CD4-positive, CD25-positive, alpha-beta regulatory T cell (primary cell): ENCODE data around the gene ABCC9. TPM values are rescaled to one million over a fixed set of nuclear protein-coding genes. Genes with fewer than 3 reads are reported as not detected.

ENCODE experiments used
- ATAC-seq, 2 donors: fragments of 150-1000 bp; cut with Tn5 transposase; one replicate each; pipeline ENCODE4 v1.10.0; 2021; ENCODE audit warnings: low read depth in 2 of 2, moderate number of reproducible peaks in 2 of 2, moderate library complexity in 1 of 2
- DNase-seq, 3 donors: peaks; one replicate each; pipeline versions ENCODE4 v3.0.0 to v3.0.0-alpha.2; 2012 to 2022; ENCODE audit warnings: mixed read lengths in 1 of 3
- H3K27ac ChIP-seq: one replicate; pipeline ENCODE4 v1.7.0; 2013; ENCODE audit warnings: mild to moderate bottlenecking, low read length; ENCODE audit not compliant: insufficient read depth, poor library complexity, severe bottlenecking
- H3K27me3 ChIP-seq: one replicate; pipeline ENCODE4 v1.7.0; 2013; ENCODE audit warnings: low read length; ENCODE audit not compliant: control insufficient read depth, insufficient read depth
- H3K36me3 ChIP-seq: one replicate; pipeline ENCODE4 v1.7.0; 2013; ENCODE audit warnings: mild to moderate bottlenecking, low read length, moderate library complexity; ENCODE audit not compliant: control insufficient read depth, insufficient read depth
- H3K4me1 ChIP-seq: 2 replicates; pipeline ENCODE4 v1.7.0; 2013; ENCODE audit warnings: mild to moderate bottlenecking, low read length; ENCODE audit not compliant: insufficient read depth, control insufficient read depth, poor library complexity, severe bottlenecking
- H3K4me3 ChIP-seq: one replicate; pipeline ENCODE4 v1.7.0; 2013; ENCODE audit warnings: low read depth, mild to moderate bottlenecking, low read length, moderate library complexity
- H3K9me3 ChIP-seq, 2 experiments: 1 replicate in 1 of 2; 2 replicates in 1 of 2; pipeline ENCODE4 v1.7.0; 2013; ENCODE audit warnings: low read length in 2 of 2, mild to moderate bottlenecking in 1 of 2, moderate library complexity in 1 of 2; ENCODE audit not compliant: control insufficient read depth in 2 of 2
- H3K27ac Mint-ChIP-seq, 3 donors: one replicate each; pipeline ENCODE4 v1.8.0; 2020 to 2022; ENCODE audit warnings: mild to moderate bottlenecking in 3 of 3, mixed read lengths in 3 of 3, moderate library complexity in 2 of 3
- H3K27me3 Mint-ChIP-seq: one replicate; pipeline ENCODE4 v1.8.0; 2022; ENCODE audit warnings: mild to moderate bottlenecking, mixed read lengths
- H3K36me3 Mint-ChIP-seq: one replicate; pipeline ENCODE4 v1.8.0; 2020; ENCODE audit warnings: mixed read lengths
- H3K4me1 Mint-ChIP-seq, 4 donors: one replicate each; pipeline ENCODE4 v1.8.0; 2020 to 2022; ENCODE audit warnings: mixed read lengths in 4 of 4, mild to moderate bottlenecking in 1 of 4
- H3K4me3 Mint-ChIP-seq, 4 donors: one replicate each; pipeline ENCODE4 v1.8.0; 2020 to 2022; ENCODE audit warnings: mild to moderate bottlenecking in 4 of 4, mixed read lengths in 4 of 4, moderate library complexity in 3 of 4
- H3K9me3 Mint-ChIP-seq, 7 donors: one replicate each; pipeline ENCODE4 v1.8.0; 2020 to 2022; ENCODE audit warnings: mixed read lengths in 7 of 7, mild to moderate bottlenecking in 3 of 7, moderate library complexity in 2 of 7
- polyA plus RNA-seq, 4 donors: library from polyadenylated mRNA; unstranded; fragments of 300-500 nt; fragmentation: Illumina TruSeq; gene quantifications; one replicate each; pipeline ENCODE4 v1.2.3, GENCODE V29; 2021
- total RNA-seq: library from RNA; stranded (reverse); gene quantifications from one replicate; pipeline ENCODE4 v1.2.3, GENCODE V29; 2022

ABCC9 gene
- total and polyA plus RNA-seq, 5 donors from 2014 or later, result not detected

- DNase-seq (no peak), ATAC-seq (no peak)
- H3K9me3 Mint-ChIP-seq, result peaks cover 0 to 2% (median 0%) of the 10 kb centered on the region in 7 donors
- no peaks in the 10 kb centered on the region for H3K36me3 ChIP-seq
- H3K4me1 ChIP-seq, result peaks cover 2% of the 10 kb centered on the region
- peaks cover 16% of the 10 kb centered on the region for H3K27me3 Mint-ChIP-seq
- no peak overlapping the region for H3K4me3 ChIP-seq
- peaks cover 17% of the 10 kb centered on the region for H3K27me3 ChIP-seq
- H3K36me3 Mint-ChIP-seq, result no peaks in the 10 kb centered on the region
- H3K4me3 Mint-ChIP-seq, result no peak overlapping the region
- H3K27ac Mint-ChIP-seq, result no peak overlapping the region
- peaks cover 0 to 7% (median 1%) of the 10 kb centered on the region in 4 donors for H3K4me1 Mint-ChIP-seq
- H3K27ac ChIP-seq, result no peak overlapping the region
- H3K9me3 ChIP-seq, result no peaks in the 10 kb centered on the region
These were observed 171.9 kb downstream of the ABCC9 start for GRCh38 chr12:21769307-21769706.

DNA sequence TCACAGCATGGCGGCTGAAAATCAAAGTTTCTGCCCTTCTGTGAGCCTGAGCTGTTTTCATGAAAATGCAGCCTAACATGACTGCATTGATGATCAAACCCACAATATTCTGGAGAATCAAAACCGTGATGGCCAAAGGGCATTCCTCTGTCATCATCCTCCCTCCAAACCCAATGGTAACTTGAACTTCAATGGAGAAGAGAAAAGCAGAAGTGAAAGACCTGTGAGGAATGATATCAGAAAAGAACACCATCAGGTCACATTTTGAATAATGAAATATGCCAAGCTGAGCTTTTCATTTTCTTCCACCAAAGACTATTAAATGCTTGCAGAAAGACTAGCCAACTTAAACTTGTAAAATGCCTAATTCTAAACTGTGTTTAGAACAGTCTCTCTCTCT, 174.8 kb downstream of the ABCC9 start:
- H3K9me3 ChIP-seq, result no peaks in the 10 kb centered on the region
- peaks cover 4% of the 10 kb centered on the region for H3K27me3 ChIP-seq
- no peak overlapping the region for H3K4me3 ChIP-seq
- H3K27ac ChIP-seq, result no peak overlapping the region
- no peaks in the 10 kb centered on the region for H3K4me1 ChIP-seq
- DNase-seq (no peak), ATAC-seq (no peak)
- peaks cover 16% of the 10 kb centered on the region for H3K27me3 Mint-ChIP-seq
- H3K36me3 ChIP-seq, result no peaks in the 10 kb centered on the region
- H3K9me3 Mint-ChIP-seq, result no peaks in the 10 kb centered on the region
- no peak overlapping the region for H3K4me3 Mint-ChIP-seq
- H3K27ac Mint-ChIP-seq, result no peak overlapping the region
- no peaks in the 10 kb centered on the region for H3K4me1 Mint-ChIP-seq
- H3K36me3 Mint-ChIP-seq, result no peaks in the 10 kb centered on the region

GRCh38 chr12:21764950-21765349, 176.3 kb downstream of the ABCC9 start:
- Mint-ChIP-seq H3K4me3 (no peak overlapping the region), H3K27ac (no peak overlapping the region)

DNA sequence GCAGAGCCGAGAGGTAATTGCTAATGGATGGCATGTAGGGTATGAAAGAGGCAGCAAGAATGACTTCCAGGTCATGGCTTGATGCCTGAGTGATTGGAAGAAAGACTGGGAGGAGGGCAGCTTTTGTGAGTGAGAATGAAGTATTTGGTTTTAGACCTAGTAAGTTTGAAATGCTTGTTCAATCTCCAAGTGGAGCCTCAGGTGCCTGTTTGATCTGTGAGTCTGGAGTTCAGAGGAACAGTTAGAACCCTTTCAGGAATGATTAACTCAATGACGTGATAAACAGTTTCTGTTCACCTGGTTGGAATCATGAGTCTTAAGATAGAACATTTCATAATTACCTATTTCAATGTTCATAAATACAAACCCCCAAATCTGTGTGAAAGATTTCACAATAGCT, 177.2 kb downstream of the ABCC9 start:
- H3K4me1 Mint-ChIP-seq, result no peaks in the 10 kb centered on the region
- Histone ChIP-seq H3K4me1 (no peaks in the 10 kb centered on the region), H3K9me3 (no peaks in the 10 kb centered on the region), H3K27ac (no peak overlapping the region), H3K36me3 (no peaks in the 10 kb centered on the region), H3K27me3 (peaks cover 2% of the 10 kb centered on the region), H3K4me3 (no peak overlapping the region)
- DNase-seq, result no peak
- no peak overlapping the region for H3K4me3 Mint-ChIP-seq
- no peak overlapping the region for H3K27ac Mint-ChIP-seq
- peaks cover 0 to 1% (median 0%) of the 10 kb centered on the region in 7 donors for H3K9me3 Mint-ChIP-seq
- peaks cover 11% of the 10 kb centered on the region for H3K27me3 Mint-ChIP-seq
- H3K36me3 Mint-ChIP-seq, result no peaks in the 10 kb centered on the region
- no peak for ATAC-seq

More at GRCh38 chr12:21764950-21765349, 176.3 kb downstream of the ABCC9 start:
- Histone ChIP-seq H3K36me3 (no peaks in the 10 kb centered on the region), H3K27ac (no peak overlapping the region), H3K4me1 (no peaks in the 10 kb centered on the region), H3K9me3 (no peaks in the 10 kb centered on the region), H3K27me3 (peaks cover 2% of the 10 kb centered on the region), H3K4me3 (no peak overlapping the region)
- Mint-ChIP-seq H3K4me1 (no peaks in the 10 kb centered on the region), H3K36me3 (no peaks in the 10 kb centered on the region), H3K27me3 (peaks cover 11% of the 10 kb centered on the region), H3K9me3 (no peaks in the 10 kb centered on the region)
- no peak for DNase-seq
- no peak for ATAC-seq

- no peak overlapping the region for H3K27ac ChIP-seq
- H3K4me1 ChIP-seq, result no peaks in the 10 kb centered on the region
- Mint-ChIP-seq H3K27ac (no peak overlapping the region), H3K27me3 (peaks cover 11% of the 10 kb centered on the region), H3K4me1 (no peaks in the 10 kb centered on the region), H3K9me3 (peaks cover 0 to 1% (median 0%) of the 10 kb centered on the region in 7 donors), H3K36me3 (no peaks in the 10 kb centered on the region), H3K4me3 (no peak overlapping the region)
- DNase-seq (no peak), ATAC-seq (no peak)
- no peaks in the 10 kb centered on the region for H3K9me3 ChIP-seq
- peaks cover 2% of the 10 kb centered on the region for H3K27me3 ChIP-seq
- no peak overlapping the region for H3K4me3 ChIP-seq
- no peaks in the 10 kb centered on the region for H3K36me3 ChIP-seq
These were observed 177.7 kb downstream of the ABCC9 start for GRCh38 chr12:21763531-21763930.

DNA sequence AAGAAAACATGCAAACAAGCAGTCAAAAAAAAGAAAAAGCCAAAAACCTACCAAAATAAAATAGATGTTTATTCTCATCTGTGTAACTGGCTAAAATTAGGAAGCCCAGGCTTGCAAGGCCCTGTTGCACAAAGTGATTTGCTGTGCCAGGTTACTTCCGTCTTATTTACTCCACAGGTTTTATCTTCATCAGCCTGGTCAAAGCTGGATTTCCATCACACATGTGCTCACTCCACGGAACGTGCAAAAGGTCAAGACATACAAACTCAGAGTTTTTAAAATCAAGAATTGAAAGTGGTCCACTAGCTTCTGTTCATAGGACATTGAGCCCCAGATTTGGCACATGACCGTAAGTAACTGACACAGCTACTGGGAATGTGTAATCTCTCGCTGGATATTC, 181.5 kb downstream of the ABCC9 start:
- peaks cover 0 to 1% (median 0%) of the 10 kb centered on the region in 7 donors for H3K9me3 Mint-ChIP-seq
- DNase-seq (no peak), ATAC-seq (no peak)
- H3K36me3 Mint-ChIP-seq, result no peaks in the 10 kb centered on the region
- H3K27ac ChIP-seq, result no peak overlapping the region
- H3K27me3 Mint-ChIP-seq, result peaks cover 9% of the 10 kb centered on the region
- H3K4me3 Mint-ChIP-seq, result no peak overlapping the region
- no peaks in the 10 kb centered on the region for H3K36me3 ChIP-seq
- no peak overlapping the region for H3K27ac Mint-ChIP-seq
- H3K4me1 Mint-ChIP-seq, result no peaks in the 10 kb centered on the region
- H3K4me1 ChIP-seq, result no peaks in the 10 kb centered on the region
- H3K4me3 ChIP-seq, result no peak overlapping the region
- H3K9me3 ChIP-seq, result no peaks in the 10 kb centered on the region
- H3K27me3 ChIP-seq, result peaks cover 2% of the 10 kb centered on the region

DNA sequence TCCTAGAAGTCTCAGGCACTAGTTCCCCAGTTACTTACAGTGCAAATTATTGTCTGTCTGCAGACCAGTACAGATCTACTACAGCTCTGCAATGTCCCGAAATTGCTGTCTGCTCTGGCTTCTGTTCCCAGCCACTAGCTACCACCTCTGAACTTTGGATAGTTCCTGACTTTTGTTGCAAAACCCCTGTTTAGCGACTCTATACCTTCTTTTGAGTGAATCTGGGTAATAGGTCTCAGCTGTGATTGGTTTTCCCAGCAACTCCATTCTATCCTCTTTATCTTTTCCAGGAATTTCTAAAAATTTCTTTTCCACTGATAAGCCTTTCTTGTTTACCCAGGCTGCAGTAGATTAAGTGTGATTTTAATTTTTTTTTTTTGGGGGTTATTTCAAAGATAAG, 183.5 kb downstream of the ABCC9 start:
- peaks cover 4% of the 10 kb centered on the region for H3K27me3 Mint-ChIP-seq
- no peak for DNase-seq
- Histone ChIP-seq H3K4me3 (no peak overlapping the region), H3K4me1 (no peaks in the 10 kb centered on the region), H3K27ac (no peak overlapping the region), H3K27me3 (no peaks in the 10 kb centered on the region), H3K36me3 (no peaks in the 10 kb centered on the region), H3K9me3 (no peaks in the 10 kb centered on the region)
- peaks cover 0 to 1% (median 0%) of the 10 kb centered on the region in 7 donors for H3K9me3 Mint-ChIP-seq
- no peaks in the 10 kb centered on the region for H3K36me3 Mint-ChIP-seq
- H3K4me1 Mint-ChIP-seq, result no peaks in the 10 kb centered on the region
- H3K27ac Mint-ChIP-seq, result no peak overlapping the region
- no peak overlapping the region for H3K4me3 Mint-ChIP-seq
- no peak for ATAC-seq

- ATAC-seq, result no peak
- H3K4me3 Mint-ChIP-seq, result no peak overlapping the region
- Histone ChIP-seq H3K9me3 (no peaks in the 10 kb centered on the region), H3K4me3 (no peak overlapping the region), H3K27ac (no peak overlapping the region), H3K36me3 (no peaks in the 10 kb centered on the region), H3K4me1 (no peaks in the 10 kb centered on the region), H3K27me3 (no peaks in the 10 kb centered on the region)
- peak overlapping the region in 1 of 3 donors; percentile 26 for H3K27ac Mint-ChIP-seq
- H3K9me3 Mint-ChIP-seq, result peaks cover 0 to 1% (median 0%) of the 10 kb centered on the region in 7 donors
- H3K4me1 Mint-ChIP-seq, result no peaks in the 10 kb centered on the region
- no peak for DNase-seq
- no peaks in the 10 kb centered on the region for H3K36me3 Mint-ChIP-seq
- H3K27me3 Mint-ChIP-seq, result peaks cover 4% of the 10 kb centered on the region
These were observed 184.5 kb downstream of the ABCC9 start for GRCh38 chr12:21756699-21757098.
